Urinary bladder (tissue), 4 donors: ENCODE results near the gene HIBADH. TPM values are rescaled to one million over a fixed set of nuclear protein-coding genes. Genes with fewer than 3 reads are reported as not detected.
A peak's percentile ranks its signal among the peaks of the same experiment; 100 is the strongest.

Source experiments
- DNase-seq: peaks from one replicate; pipeline ENCODE4 v3.0.0-alpha.2; 2015; ENCODE audit errors: extremely low spot score
- H3K27ac ChIP-seq: one replicate; pipeline ENCODE4 v1.5.1; 2013; ENCODE audit warnings: low read depth, mild to moderate bottlenecking, moderate library complexity
- H3K36me3 ChIP-seq: one replicate; pipeline ENCODE4 v1.6.1; 2013; ENCODE audit warnings: mild to moderate bottlenecking, moderate library complexity; ENCODE audit not compliant: insufficient read depth
- H3K4me1 ChIP-seq: one replicate; pipeline ENCODE4 v1.6.1; 2013; ENCODE audit warnings: mild to moderate bottlenecking, moderate library complexity; ENCODE audit not compliant: insufficient read depth
- H3K4me3 ChIP-seq: one replicate; pipeline ENCODE4 v1.5.1; 2013; ENCODE audit warnings: low read depth, low read length
- WGBS: extraction: QIAGEN DNeasy Blood & Tissue Kit; methylation state at CpG from one replicate; pipeline ENCODE4 v1.1.7; 2013; 5-methylcytosine and 5-hydroxymethylcytosine counted together
- polyA plus RNA-seq: library from polyadenylated mRNA; stranded (reverse); fragments of 200-250 nt; gene quantifications from one replicate; pipeline ENCODE4 v1.2.3, GENCODE V29; 2013
- total RNA-seq: library from RNA; depleted of rRNA; stranded (reverse); fragments of >200 nt; gene quantifications from one replicate; pipeline ENCODE4 v1.2.3, GENCODE V29; 2014
- donor health status: healthy with polysubstance abuse.
- donor health status: healthy.

HIBADH gene
- total and polyA plus RNA-seq, 2 donors, result 47.0 to 52.4 TPM

DNA sequence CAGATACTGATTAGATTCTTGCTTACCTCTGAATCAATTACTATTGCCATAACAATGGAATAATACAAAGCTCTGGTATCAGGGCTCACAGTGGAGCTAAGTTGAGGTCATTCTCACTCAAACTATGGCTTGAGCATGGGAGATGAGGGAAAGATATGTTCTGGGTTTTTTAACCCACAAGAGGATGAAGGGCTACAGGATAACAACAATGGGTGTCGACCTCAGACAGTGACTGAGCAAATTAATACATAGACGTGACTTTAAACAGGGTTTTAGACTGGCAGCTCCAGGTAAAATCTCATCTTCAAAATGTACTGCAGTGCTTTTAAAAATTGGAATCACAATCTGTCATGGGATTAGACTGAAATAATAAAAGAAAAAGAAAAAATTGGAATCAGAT lies 7.5 kb upstream of the HIBADH start:
- no peak for DNase-seq
- WGBS, result 87% methylated on average over 2 of the region's 2 CpGs

DNA sequence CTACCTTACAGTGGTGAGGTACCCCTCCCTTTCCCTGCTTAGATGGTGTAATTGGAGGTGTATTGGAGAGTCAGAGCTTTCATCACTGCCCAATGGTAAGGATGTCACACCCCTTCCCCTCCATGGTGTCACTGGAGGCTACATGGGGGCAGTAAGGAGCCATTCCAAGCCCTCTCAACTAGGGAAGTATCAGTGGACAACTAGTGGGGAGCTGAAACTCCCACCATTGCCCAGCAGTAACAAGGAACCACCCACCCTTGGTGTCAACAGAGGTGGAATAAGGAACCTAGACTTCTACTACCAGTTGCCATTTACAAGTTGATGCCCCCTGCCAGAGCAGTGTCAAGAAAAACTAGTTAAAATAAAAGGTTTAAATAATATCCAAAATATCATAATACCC lies 2.8 kb upstream of the HIBADH start:
- Histone ChIP-seq H3K4me1 (peaks cover 3% of the 10 kb centered on the region), H3K27ac (no peak overlapping the region)
- no peak for DNase-seq

More for the DNA sequence above, 7.5 kb upstream of the HIBADH start:
- Histone ChIP-seq H3K4me1 (no peaks in the 10 kb centered on the region), H3K36me3 (no peaks in the 10 kb centered on the region), H3K4me3 (no peak overlapping the region), H3K27ac (no peak overlapping the region)

DNA sequence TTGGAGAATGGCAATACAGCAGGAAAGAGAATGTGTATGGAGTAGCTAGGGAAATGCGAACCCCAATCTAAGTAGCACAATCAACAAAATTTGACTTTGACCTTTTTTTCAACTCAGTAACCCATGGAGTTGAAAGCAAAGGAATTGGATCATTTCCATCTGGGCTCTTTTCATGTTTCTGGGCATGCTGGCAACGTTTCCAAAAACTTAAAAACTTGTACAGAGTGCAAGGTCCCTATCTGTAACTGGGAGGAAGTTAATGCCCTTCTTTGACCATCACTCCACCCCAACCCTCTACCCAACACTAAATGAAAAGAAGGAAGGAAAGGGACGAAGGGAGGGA lies 1.3 kb upstream of the HIBADH start:
- WGBS, result 73% methylated on average over 3 of the region's 3 CpGs

More for the DNA sequence above, 2.8 kb upstream of the HIBADH start:
- Histone ChIP-seq H3K4me3 (no peak overlapping the region), H3K36me3 (no peaks in the 10 kb centered on the region)

DNA sequence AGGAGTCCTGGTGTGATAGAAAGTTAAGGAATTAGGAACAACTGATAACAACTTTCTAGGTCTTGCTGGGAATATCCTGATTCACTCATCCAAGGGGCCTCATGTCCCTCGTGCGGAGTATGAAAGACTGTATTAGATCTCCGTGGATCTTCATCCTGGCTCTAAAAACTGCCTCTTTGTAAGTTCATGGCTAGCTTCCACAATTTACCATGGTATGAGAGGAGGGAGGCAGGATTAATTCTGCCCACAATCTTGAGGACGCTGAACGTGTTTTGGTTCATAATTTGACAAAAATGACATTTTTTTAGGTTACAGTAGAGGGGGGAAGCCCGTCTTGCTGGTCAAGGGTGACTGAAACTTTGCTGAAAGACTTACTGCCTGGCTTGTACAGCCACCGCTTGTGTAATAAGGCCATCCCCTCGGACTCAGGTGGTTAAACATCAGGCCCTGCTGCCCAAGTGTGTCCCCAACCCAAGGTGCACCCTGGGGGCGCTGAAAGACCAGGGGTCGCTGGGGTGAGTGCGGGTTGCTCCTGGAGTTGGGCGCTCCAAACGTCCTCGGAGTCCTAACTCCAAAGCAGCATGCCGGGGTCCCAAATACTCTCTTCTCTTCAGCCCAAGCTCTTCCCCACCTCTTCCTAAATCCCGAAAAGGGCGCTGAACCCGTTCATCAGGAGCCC lies 733 bp downstream of the HIBADH start:
- DNase-seq, result no peak
- H3K4me1 ChIP-seq, result peaks cover 3% of the 10 kb centered on the region
- peak overlapping the region; percentile 70 for H3K27ac ChIP-seq
- no peaks in the 10 kb centered on the region for H3K36me3 ChIP-seq
- WGBS, result 5% methylated on average over 18 of the region's 18 CpGs
- peak overlapping the region; percentile 70 for H3K4me3 ChIP-seq

More for the DNA sequence above, 1.3 kb upstream of the HIBADH start:
- DNase-seq, result no peak
- H3K36me3 ChIP-seq, result no peaks in the 10 kb centered on the region
- H3K4me3 ChIP-seq, result no peak overlapping the region
- peaks cover 3% of the 10 kb centered on the region for H3K4me1 ChIP-seq
- no peak overlapping the region for H3K27ac ChIP-seq

DNA sequence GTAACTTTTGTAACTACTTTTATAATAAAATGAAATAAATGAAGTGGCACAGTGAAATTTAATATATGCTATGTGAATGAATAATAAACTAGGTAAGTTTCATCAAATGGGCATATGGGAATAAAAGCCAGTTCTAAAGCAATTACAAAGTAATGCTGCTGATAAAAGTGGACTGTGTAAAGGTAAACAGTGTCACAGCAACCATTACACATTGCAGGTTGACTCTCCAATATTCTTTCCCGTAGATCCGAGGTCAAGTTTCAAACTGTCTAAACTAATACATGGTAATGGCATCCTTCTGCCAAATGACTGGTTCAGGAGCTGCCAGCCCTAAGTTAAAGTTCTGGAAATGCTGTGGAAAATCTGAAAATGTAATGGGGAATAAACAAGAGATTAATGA lies 6.0 kb downstream of the HIBADH start:
- 60% methylated on average over 2 of the region's 2 CpGs for WGBS

DNA sequence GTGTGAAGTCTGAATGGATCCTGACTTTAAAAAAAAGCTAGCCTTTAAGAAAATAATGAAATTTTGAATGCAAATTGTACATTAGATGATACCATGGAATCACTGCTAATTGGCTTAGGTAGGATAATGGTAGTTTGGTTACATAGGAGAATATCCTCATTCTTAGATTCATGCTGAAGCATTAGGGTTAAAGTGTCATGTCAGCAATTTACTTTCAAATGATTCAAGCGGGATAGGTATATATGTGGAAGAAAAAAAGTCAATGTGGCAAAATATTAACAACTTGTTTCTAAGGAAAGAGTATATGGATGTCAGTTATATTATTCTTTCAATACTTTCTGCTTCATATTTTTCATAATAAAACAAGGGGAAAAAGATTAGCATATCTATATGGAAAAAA lies 7.5 kb downstream of the HIBADH start:
- no peak overlapping the region for H3K4me3 ChIP-seq
- no peaks in the 10 kb centered on the region for H3K36me3 ChIP-seq
- no peaks in the 10 kb centered on the region for H3K4me1 ChIP-seq
- DNase-seq, result no peak
- no peak overlapping the region for H3K27ac ChIP-seq
- 99% methylated on average over 1 of the region's 1 CpG for WGBS

More for the DNA sequence above, 6.0 kb downstream of the HIBADH start:
- DNase-seq, result no peak
- Histone ChIP-seq H3K4me1 (peaks cover 3% of the 10 kb centered on the region), H3K36me3 (no peaks in the 10 kb centered on the region), H3K27ac (no peak overlapping the region), H3K4me3 (no peak overlapping the region)

DNA sequence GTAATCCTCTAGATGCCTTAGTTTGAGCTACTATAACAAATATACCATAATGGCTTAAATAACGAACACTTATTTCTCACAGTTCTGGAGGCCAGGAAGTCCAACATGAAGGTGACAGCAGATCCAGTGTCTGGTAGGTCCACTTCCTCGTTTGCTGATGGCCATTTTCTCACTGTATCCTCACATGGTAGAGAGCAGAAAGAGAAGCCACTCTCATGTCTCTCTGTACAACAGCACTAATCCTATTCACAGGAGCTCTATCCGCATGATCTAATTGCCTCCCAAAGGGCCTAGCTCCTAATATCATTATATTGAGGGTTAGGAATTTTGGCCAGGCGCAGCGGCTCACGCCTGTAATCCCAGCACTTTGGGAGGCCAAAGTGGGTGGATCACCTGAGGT lies 10.2 kb downstream of the HIBADH start:
- Histone ChIP-seq H3K4me3 (no peak overlapping the region), H3K4me1 (no peaks in the 10 kb centered on the region), H3K36me3 (no peaks in the 10 kb centered on the region), H3K27ac (no peak overlapping the region)
- DNase-seq, result no peak
- 91% methylated on average over 6 of the region's 6 CpGs for WGBS

DNA sequence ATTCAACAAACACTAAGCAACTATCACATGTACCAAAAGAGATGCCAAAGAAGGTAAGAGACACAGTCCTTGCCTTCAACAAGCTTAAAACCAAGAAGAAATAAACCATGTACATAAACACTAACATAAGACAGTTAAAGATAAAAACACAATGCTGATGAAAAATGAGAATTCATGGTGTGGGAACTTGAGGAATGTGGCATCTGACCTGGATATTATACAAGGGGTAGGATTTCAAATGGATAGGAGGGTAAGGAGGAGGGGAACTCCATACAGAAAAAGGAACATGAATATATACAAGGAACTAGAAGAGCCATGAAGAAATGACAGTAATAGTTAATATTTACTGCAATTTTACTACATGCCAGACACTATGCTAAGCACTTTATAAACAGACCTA lies 11.0 kb downstream of the HIBADH start:
- H3K4me1 ChIP-seq, result no peaks in the 10 kb centered on the region
- no peak overlapping the region for H3K4me3 ChIP-seq
- no peaks in the 10 kb centered on the region for H3K36me3 ChIP-seq
- H3K27ac ChIP-seq, result no peak overlapping the region
- no peak for DNase-seq

DNA sequence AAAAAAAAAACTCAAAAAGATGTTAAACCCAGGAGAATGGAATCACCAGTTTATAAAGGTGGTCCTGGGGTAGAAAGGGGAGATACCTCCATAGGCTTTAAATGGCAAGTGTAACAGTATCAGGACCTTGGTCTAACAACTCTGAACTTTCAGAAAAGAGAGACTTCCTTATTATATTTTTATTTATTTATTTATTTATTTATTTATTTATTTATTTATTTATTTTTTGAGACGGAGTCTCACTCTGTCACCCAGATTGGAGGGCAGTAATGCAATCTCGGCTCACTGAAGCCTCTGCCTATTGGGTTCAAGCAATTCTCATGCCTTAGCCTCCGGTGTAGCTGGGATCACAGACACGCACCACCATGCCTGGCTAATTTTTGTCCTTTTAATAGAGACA lies 12.4 kb downstream of the HIBADH start:
- 97% methylated on average over 4 of the region's 4 CpGs for WGBS
- H3K4me3 ChIP-seq, result no peak overlapping the region
- no peaks in the 10 kb centered on the region for H3K36me3 ChIP-seq
- no peak for DNase-seq
- no peaks in the 10 kb centered on the region for H3K4me1 ChIP-seq
- no peak overlapping the region for H3K27ac ChIP-seq

DNA sequence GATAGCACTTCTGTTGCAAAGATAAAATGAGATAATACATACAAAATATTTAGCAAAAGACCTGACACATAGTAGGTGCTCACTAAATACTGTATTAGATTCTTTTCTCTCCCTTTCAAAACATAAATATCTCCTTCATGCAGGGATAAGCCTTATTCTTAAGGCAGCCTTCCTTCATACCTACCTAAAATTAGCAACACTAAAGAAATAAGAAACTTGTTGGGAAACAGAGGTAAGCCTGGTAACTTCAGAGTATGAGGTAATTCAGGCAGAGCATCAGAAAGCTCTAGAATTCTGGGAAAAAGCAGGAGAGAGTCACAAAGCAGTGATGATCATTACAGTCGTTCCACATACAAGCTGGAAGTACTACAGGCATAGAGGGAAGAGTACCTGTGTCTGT lies 15.2 kb downstream of the HIBADH start:
- Histone ChIP-seq H3K27ac (no peak overlapping the region), H3K4me3 (no peak overlapping the region), H3K4me1 (no peaks in the 10 kb centered on the region), H3K36me3 (no peaks in the 10 kb centered on the region)
- DNase-seq, result no peak
- WGBS, result 84% methylated on average over 1 of the region's 1 CpG

DNA sequence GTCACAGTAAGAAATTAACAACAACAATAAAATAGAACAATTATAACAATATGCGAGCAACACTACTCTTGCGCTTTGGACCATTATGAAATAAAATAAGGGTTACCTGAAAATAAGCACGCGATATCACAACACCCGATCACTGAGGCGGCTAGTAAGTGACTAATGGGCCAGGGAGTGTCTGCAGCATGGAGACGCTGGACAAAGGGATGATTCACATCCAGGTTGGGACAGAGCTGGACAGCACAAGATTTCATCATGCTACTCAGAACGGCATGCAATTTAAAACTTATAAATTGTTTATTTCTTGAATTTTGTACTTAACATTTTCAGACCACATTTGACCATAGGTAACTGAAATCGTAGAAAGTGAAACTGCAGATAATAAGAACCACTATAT lies 15.6 kb downstream of the HIBADH start:
- DNase-seq, result no peak
- no peak overlapping the region for H3K27ac ChIP-seq
- H3K4me3 ChIP-seq, result no peak overlapping the region
- no peaks in the 10 kb centered on the region for H3K36me3 ChIP-seq
- 90% methylated on average over 9 of the region's 9 CpGs for WGBS
- no peaks in the 10 kb centered on the region for H3K4me1 ChIP-seq

DNA sequence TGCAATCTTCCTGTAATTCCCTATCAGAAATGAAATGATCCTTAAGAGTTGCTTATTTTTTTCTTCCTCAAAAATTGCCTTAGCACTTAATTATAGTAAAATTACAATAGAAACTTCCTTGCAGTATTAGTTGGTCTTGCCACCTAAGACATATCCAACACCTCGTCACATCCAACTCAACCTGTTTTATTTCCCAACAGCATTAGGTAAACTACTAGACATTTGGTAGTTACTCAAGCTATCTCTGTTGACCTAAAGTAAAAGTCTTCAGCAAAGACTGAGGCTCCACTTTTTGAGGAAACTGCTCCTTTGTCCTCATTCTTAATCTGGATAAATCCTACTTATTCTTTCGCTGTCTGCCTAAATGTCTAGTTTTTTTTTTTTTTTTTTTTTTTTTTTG lies 20.4 kb downstream of the HIBADH start:
- H3K36me3 ChIP-seq, result no peaks in the 10 kb centered on the region
- no peak overlapping the region for H3K27ac ChIP-seq
- no peak overlapping the region for H3K4me3 ChIP-seq
- no peaks in the 10 kb centered on the region for H3K4me1 ChIP-seq
- 96% methylated on average over 2 of the region's 2 CpGs for WGBS
- no peak for DNase-seq

DNA sequence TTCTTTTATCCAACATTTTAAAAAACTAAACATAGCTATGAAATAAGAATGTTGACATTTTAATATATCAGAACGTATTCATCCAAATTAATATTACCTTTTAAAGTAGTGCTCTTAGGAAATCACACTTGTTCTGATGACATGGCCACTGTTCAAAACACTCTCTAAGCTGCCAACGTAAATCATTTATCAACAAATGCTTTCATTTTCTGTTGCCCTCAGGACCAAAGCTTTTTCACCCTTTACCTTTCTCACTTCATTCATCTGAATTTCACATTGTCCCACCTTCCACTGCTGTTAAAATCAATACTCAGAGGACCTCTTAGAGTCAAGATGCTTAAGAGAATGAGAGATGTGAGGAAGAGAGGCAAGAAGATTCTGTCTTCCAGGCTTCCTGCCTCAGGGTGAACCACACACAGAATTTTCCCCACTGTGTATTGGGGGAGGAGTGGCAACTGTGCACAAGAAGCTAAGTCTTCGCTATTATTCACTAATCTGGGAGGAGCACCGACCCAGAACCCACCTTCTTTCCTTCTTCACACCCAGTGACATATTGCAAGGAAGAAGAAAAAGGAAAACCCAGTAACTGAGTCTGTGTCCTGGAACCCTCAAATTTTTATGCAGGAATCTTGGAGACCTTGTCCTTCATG lies 21.0 kb downstream of the HIBADH start:
- WGBS, result 79% methylated on average over 4 of the region's 4 CpGs
- H3K36me3 ChIP-seq, result no peaks in the 10 kb centered on the region
- H3K4me1 ChIP-seq, result no peaks in the 10 kb centered on the region
- no peak for DNase-seq
- H3K27ac ChIP-seq, result no peak overlapping the region
- H3K4me3 ChIP-seq, result no peak overlapping the region

DNA sequence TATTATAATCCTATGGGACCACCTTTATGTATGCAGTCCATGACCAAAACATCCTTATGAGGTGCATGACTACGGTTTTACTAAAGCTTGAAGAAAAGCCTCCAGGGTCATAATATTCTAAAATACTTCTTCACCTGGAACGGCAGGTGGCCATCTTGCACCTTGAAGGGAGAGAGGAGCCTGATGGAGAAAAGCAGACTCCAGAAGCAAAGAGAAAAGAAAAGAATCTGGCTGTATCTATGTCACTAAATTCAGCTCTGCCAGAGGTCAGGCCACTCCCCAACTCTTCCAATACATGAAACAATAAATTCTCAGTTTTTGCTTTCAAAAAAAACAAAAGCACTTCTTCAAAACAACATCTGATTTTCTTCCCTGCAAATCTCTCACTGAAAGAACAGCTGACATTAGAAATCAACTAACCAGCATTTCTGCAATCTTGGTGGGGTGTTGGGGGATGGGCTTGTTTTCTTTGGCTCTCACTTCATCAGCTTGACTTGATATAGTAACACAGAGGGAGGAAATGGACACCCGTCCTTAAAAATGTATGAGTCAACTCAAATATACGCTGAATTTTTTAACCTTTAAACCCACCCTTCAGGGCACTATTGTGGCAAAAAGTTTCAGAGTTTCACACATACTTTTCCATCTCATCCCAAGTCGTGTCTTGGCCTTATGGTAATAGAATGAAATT lies 21.7 kb downstream of the HIBADH start:
- DNase-seq, result no peak
- no peaks in the 10 kb centered on the region for H3K4me1 ChIP-seq
- H3K27ac ChIP-seq, result no peak overlapping the region
- WGBS, result 45% methylated on average over 5 of the region's 5 CpGs
- H3K36me3 ChIP-seq, result no peaks in the 10 kb centered on the region
- no peak overlapping the region for H3K4me3 ChIP-seq
